AG04450 (cell line): ENCODE results near the gene ACOD1. TPM values are rescaled to one million over a fixed set of nuclear protein-coding genes. Genes with fewer than 3 reads are reported as not detected.
"Not testable (repeated sequence)": the region's sequence is repeated elsewhere in the genome, so short reads cannot be mapped to it uniquely, and the experiment has no call there.

Experiments used
- CTCF ChIA-PET: fragments of 300-600, 350-600 bp; formaldehyde crosslinking; extraction: SDS; loops from one replicate; lab custom pipeline; 2022; ENCODE audit warnings: antibody characterized with exemption, inconsistent platforms; lab: Charles Lee
- POLR2A ChIA-PET: fragments of 350-600 bp; formaldehyde crosslinking; extraction: SDS; loops from one replicate; lab custom pipeline; 2021; ENCODE audit warnings: antibody characterized with exemption, inconsistent platforms; lab: Yijun Ruan, JAX
- DNase-seq: peaks from one replicate; pipeline ENCODE4 v3.0.0-alpha.2; 2011; ENCODE audit warnings: low read depth, low spot score
- H3K27ac ChIP-seq: one replicate; pipeline ENCODE4 v1.5.1; 2012; ENCODE audit warnings: low read depth, low read length, control low read depth
- H3K27me3 ChIP-seq: one replicate; pipeline ENCODE4 v1.6.0; 2012; ENCODE audit warnings: low read length; ENCODE audit not compliant: control insufficient read depth, insufficient read depth
- H3K4me3 ChIP-seq: 2 replicates; pipeline ENCODE4 v1.5.1; 2011; ENCODE audit warnings: mild to moderate bottlenecking, low read depth, low read length, control low read depth
- H3K9me3 ChIP-seq: 2 replicates; pipeline ENCODE4 v1.5.1; 2012; ENCODE audit warnings: low read length; ENCODE audit not compliant: control insufficient read depth, insufficient read depth
- polyA plus RNA-seq: library from polyadenylated mRNA; depleted of rRNA; stranded (reverse); fragments of >200 nt; gene quantifications from 2 replicates; pipeline ENCODE4 v1.2.3, GENCODE V29; 2011
- TF ChIP-seq, protein P1 (sequence below): IDR thresholded peaks from 2 replicates; pipeline ENCODE4 v1.5.1; 2011; ENCODE audit warnings: low read depth, low read length, control low read depth, inconsistent platforms

Gene ACOD1
- polyA plus RNA-seq, 1 experiment: not detected

DNA sequence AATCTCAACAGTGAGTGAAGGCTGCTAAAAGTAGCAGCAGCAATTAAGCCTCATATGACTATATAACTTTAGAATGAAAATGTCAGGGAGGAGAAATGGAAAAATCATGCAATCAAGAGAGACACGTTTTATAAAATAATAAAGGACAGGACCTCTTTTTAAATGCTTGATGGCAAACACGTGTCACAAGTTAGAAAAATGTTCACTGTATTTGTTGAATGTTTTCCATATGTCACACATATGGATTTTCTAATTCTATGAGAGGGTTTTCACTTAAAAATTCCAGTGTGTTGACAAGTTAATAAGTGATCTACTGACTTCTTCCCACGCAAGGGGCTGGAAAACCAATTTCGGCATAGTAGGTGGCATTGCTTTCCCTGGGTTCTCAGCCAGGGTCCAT lies 34.4 kb upstream of the ACOD1 start:
- Histone ChIP-seq H3K4me3 (no peak overlapping the region), H3K27ac (no peak overlapping the region), H3K27me3 (peaks cover 6% of the 10 kb centered on the region), H3K9me3 (no peaks in the 10 kb centered on the region)
- ChIA-PET POLR2A (no interaction called here), CTCF (interaction anchor here (0.6 to 1.8 kb wide), 2 partner anchors 10 to 27 kb away, joined by 5 read pairs; no protein-coding TSS in a partner anchor)
- DNase-seq: no peak
- TF ChIP-seq, protein P1, sequence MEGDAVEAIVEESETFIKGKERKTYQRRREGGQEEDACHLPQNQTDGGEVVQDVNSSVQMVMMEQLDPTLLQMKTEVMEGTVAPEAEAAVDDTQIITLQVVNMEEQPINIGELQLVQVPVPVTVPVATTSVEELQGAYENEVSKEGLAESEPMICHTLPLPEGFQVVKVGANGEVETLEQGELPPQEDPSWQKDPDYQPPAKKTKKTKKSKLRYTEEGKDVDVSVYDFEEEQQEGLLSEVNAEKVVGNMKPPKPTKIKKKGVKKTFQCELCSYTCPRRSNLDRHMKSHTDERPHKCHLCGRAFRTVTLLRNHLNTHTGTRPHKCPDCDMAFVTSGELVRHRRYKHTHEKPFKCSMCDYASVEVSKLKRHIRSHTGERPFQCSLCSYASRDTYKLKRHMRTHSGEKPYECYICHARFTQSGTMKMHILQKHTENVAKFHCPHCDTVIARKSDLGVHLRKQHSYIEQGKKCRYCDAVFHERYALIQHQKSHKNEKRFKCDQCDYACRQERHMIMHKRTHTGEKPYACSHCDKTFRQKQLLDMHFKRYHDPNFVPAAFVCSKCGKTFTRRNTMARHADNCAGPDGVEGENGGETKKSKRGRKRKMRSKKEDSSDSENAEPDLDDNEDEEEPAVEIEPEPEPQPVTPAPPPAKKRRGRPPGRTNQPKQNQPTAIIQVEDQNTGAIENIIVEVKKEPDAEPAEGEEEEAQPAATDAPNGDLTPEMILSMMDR: no peak

DNA sequence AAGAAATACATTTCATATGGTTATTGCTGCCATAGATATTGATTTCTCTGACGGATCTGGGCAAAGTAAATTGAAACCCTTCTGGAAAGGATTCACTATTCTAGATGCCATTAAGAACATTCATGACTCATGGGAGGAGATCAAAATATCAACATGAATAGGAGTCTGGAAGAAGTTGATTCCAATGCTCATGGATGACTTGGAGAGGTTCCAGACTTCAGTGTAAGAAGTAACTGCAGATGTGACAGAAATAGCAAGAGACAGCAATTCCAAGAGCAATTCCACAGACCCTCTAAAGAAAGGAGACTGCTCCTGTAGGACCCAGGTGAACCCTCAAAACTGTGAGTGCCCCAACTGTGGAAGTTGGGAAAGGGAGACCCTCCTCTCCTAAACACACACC lies 31.2 kb upstream of the ACOD1 start:
- H3K9me3 ChIP-seq: no peaks in the 10 kb centered on the region
- CTCF ChIA-PET: no interaction called here
- POLR2A ChIA-PET: no interaction called here
- TF ChIP-seq, protein P1: no peak
- H3K27me3 ChIP-seq: peaks cover 7% of the 10 kb centered on the region
- no peak overlapping the region for H3K27ac ChIP-seq
- no peak for DNase-seq
- no peak overlapping the region for H3K4me3 ChIP-seq

DNA sequence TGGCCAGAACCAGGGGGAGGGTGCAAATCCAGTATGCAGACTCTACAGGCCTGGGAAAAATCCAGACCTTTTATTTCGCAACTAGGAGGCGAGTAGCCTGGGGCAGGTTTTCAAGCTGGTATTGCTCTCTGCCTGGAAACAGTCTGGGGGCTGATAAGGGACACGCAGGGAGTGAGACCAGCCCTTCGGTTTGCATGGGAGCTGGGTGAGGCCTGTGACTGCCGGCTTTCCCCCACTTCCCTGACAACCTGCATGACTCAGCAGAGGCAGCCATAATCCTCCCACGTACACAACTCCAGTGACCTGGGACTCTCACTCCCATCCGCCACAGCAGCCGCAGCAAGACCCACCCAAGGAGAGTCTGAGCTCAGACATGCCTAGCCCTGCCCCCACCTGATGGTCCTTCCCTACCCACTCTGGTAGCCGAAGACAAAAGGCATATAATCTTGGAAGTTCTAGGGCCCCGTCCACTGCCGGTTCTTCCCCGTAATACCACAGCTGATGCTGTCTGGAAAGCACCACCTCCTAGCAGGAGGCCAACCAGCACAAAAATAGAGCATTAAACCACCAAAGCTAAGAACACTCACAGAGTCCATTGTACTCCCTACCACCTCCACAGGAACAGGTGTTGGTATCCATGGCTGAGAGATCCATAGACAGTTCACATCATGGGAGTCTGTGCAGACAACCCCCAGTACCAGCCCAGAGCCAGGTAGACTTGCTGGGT lies 30.4 kb upstream of the ACOD1 start:
- DNase-seq, H3K27me3 ChIP-seq, H3K4me3 ChIP-seq, H3K9me3 ChIP-seq, POLR2A ChIA-PET, H3K27ac ChIP-seq, CTCF ChIA-PET: not testable (repeated sequence)

DNA sequence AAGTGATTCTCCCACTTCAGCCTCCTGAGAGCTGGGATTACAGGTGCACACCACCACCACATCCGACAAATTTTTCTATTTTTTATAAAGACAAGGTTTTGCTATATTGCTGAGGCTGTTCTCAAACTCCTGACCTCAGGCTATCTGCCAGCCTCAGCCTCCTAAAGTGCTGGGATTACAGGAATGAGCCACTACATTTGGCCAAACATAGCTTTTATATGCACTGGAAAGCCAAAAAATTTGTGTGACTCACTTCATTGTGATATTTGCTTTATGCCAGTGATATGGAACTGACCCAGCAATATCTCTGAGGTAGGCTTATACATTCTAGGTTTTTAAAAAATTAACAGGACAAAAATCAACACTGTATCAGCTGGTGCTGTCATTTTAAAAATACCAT lies 26.8 kb upstream of the ACOD1 start:
- DNase-seq: no peak
- Histone ChIP-seq H3K27ac (no peak overlapping the region), H3K9me3 (no peaks in the 10 kb centered on the region), H3K4me3 (no peak overlapping the region), H3K27me3 (peaks cover 11% of the 10 kb centered on the region)
- ChIA-PET POLR2A (no interaction called here), CTCF (interaction anchor here (0.6 to 1.5 kb wide), 2 partner anchors 12 to 18 kb away, joined by 3 read pairs; no protein-coding TSS in a partner anchor)
- TF ChIP-seq, protein P1: no peak

DNA sequence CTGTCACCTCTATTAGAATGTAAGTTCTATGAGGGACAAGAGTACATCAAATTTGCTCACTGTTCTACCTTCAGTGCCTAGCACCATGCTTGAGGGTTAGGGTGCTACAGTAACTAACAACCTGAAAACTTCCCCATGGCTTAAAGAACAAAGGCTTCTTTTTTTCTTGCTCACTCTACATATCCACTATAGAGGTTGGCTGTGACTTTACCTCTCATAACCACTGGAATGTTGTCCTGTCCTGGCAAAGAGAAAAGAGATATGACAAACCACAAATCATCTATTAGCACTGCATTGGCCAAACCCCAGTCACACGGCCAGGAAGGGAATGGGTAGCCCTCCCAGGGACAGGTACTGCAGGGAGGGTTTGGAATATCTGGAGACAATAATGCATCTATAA lies 23.2 kb upstream of the ACOD1 start:
- DNase-seq: no peak
- TF ChIP-seq, protein P1: no peak
- H3K9me3 ChIP-seq: no peaks in the 10 kb centered on the region
- ChIA-PET CTCF (interaction anchor here (1.6 kb wide), 1 partner anchor 21 kb away, joined by 5 read pairs; no protein-coding TSS in a partner anchor), POLR2A (no interaction called here)
- no peak overlapping the region for H3K4me3 ChIP-seq
- no peak overlapping the region for H3K27ac ChIP-seq
- H3K27me3 ChIP-seq: peaks cover 11% of the 10 kb centered on the region
